ENCODE results near the gene SMCO2.

SMCO2 gene

DNA sequence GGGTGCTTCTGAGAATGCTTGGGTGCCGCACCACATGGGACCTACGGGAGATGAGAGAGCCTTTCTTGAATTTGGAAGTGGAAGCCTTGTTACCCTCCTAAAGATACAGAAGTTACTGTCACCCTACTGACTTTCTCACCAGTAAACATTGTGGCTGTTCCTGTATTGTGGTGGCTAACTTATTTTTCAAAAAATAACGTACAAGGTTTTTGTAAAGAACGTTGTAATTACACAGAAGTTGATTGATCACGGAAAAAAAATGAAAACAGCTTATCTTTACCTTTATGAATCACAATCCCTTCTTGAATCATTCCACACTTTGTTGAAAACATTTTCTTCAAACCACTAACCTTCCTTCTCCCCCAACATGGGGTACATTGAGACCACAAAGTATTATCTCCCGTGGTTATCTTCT, 55.5 kb downstream of the SMCO2 start:
- no peak for DNase-seq

DNA sequence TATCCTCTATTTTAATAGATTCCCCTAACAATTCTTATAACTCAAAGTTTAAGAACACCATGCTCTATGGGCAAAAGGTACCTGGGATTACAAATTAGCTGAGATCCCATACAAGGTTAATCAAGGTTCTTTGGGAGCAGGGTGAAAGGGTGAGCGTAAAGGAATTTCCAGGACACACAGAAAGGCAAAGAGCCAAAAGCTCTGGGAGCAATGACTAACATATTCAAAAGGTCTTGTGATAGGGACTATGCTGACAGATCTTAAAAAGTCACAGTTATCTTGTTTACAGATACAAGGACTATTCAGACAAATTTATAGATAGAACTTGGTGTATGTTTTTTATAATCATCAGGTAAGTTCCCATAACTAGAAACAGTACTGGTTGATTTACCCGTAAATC, 58.0 kb downstream of the SMCO2 start:
- no peak for DNase-seq

DNA sequence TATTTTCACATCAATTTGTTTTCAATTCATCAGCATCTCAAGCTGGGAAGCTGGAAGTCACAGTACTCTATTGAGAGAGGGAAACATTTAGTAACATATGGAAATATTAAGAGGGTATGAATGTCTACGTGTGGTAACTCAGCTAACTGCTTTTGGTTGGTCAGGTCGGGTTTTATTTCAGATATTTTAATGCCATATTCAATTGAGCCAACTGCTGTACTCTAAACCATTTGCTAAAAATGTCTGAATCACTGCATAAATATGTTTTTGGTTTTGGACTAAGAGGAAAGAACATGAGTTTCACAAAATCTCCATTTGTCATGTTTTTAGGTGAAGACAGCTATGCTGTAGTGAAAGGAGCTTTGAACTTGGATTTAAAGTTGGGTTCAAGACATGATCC, 58.6 kb downstream of the SMCO2 start:
- DNase-seq, result no peak

DNA sequence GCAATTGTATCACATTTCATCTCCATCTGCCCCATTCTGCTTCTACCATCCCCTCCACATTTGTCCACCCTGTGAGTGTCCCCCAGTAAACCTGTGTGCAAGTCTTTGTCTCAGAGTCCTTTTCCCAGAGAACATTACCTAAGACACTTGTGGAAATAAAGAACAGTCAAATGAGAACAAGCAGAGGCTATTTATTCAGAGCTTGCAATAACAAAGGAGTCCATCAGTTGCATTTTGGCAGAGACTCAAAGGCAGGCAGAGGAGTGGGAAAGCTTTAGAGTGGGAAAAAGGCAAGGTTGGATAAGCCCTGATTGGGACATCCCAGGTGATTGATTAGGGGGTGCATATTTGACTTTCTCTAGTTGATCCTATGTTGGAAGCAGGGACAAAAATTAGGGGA, 59.2 kb downstream of the SMCO2 start:
- DNase-seq, result no peak

DNA sequence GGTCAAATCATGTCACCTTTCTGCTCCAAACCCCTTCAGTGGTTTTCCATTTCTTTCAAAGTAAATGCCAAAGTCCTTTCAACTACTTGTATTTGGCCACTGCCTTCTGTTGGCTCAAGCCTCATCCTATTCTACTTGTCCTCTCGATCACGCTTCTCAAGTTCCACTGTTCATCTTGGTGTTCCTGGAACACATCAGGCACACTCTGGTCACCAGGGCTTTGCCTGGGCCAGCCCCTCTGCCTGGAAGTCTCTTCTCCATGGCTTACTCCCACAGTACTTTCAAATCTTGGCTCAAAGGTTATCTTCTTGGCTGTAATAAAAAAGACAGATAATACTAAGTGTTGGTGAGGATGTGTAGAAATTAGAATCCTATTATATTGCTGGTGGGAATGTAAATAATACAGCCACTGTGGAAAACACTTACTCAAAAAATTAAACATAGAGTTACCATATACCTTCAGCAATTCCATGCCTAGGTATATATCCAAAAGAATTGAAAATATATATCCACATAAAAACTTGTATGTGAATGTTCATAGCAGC, 60.2 kb downstream of the SMCO2 start:
- DNase-seq, result no peak

DNA sequence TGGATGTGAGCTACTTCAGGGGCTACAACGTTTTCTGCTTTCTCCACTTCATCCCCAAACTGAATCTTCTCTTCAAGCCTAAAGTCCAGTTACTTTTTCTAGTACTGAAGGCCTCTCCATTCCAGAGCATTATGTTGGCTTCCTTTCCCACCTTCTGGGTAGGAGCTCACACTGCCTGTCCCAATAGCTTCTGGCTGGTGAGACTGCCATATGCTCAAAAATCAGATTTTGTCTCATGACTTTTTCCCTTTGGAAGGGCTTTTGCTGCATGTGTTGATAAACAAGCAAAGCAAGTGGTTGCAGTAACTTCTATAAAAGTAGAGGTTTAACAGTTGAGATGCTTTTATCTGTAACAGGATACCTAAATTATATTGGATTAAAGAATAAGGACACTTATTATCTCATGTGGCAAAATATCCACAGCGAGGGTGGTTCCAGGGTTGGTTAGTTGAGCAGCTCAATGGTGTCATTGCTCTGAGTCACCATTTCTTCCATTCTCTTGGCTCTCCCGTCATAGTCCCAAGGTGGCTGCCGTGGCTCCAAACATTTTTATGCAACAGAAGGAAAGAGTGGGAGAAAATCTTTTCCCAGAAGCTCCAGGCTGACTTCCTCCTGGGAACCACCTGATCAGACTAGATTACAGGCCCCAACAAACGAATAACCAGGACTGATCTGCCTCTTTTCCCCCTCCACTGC, 62.3 kb downstream of the SMCO2 start:
- no peak for DNase-seq

DNA sequence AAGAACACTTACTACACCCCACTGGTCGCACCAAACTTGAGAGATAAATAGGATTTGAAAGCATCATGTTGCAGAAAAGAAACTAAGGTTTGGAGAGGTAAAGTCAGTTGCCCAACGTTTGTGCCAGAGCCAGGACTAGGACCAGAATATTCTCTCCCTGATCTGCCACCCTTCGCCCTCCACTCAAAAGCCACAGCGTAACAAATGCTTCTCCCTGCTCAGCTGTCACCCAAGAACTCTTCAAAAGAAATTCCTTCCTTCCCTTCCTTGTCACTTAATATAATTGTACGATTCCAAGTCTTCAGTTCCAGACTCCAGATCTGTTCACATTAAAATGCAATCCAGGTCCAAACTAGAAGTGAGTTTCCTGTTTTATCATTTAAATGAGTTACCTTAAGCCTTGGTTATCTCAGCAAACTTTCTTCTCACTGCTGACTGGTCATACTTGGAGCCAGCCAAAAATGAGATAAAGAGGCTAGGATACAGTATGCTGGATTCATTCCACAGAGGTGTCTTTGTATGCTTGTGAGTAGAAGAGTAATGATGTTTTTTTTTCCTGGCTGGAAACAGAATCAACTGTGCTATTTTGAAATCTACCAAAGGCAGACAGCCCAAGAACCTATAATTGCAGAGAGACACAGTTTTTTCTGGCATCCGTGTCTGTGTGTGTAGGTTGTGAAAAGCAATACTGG, 64.6 kb downstream of the SMCO2 start:
- DNase-seq, result no peak

DNA sequence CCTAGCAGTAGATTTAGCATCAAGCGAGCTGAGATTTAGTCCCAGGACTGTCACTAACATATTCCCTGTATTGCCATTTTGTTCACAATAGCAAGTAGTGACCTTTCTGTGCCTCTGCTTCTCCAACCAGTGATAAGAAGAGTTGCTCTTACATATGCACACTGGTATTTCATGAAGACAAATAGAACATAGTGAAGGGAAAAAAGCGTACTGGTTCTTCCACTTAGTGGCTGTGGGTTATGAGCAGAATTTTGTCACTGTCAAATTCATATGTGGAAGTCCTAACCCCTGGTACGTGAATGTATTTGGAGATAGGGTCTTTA, 65.1 kb downstream of the SMCO2 start:
- no peak for DNase-seq

DNA sequence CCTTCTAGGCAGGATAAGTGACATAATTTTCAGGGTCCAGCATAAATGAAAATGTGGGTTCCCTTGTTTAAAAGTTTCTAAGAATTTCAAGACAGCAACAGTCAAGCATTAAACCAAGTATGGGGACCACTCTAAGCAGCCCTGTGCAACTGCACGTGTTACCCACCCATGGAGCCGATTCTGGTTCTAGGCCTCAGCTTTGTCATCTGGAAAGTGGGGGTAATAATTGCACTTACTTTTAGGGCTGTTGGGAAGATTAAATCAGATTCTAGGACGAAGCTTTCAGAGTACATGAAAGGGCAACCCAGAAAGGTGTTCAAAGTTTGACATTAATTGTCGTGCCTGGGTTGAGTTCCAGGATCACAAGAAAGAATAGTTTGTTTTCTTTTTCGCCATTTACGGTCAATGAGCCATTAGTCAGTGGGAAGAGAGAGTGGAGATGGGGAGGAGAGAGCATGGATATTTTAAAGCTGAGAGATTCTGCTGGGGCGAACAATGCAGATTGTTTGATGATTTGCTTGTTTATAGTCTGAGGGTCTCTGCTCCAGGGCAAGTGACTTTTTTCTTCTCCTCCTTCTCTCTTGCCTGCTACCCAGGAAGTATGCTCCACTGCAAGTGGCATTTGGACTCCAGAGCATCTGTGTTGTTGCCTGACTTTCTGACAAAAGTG, 66.8 kb downstream of the SMCO2 start:
- DNase-seq, result no peak

DNA sequence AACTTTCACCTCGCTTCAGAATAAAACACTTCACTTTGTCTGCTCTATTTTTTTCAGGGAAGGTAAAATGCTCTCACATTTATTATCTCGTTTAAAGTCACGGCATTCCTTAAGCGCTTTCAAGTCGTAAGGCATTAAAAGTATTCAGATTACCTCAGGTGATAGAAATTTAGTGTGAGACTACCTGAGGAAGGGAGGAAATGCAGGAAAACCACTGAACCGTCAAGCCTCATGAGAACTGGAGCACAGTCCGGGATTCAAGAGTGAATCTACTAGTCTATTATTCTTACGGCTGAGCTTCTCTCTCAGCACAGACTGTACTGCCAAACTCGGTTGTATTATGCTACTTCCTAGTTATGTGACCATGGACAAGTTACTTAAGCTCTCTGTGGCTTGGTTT, 69.1 kb downstream of the SMCO2 start:
- no peak for DNase-seq

DNA sequence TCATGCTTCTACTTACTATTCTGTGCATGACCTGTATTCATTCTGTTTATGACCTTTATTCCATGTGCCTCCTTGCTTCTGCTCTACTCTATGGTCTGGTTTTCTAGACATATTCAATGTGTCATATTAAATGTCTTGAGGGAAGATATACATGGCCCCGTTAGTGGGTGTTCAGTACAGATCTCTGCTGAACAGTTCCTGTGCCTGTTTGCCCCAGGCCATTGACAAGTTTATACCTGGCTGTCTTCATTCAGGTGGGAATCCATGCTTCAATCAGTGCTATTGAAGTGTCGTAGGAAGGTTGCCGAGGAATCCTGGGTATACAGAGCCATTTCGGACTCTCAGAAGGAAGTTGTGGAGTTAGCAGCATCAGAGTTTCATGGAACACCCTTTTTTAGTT, 70.1 kb downstream of the SMCO2 start:
- no peak for DNase-seq

DNA sequence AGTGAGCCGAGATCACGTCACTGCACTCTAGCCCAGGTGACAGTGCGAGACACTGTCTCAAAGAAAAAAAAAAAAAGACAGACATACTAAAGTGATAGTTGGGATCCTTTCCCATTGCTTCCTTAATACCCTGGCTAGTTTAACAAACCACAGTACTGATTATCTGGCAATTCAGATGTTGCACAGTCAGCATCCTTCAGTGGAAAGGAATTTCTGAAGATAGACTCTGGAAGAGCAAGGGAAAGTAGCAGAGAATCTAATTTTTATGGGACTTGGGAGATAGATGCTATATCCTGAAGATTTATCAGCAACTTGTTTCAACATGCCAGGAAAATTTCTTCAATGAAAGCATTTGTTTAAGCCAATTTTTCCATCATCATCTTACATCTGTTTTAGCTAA, 71.0 kb downstream of the SMCO2 start:
- no peak for DNase-seq

DNA sequence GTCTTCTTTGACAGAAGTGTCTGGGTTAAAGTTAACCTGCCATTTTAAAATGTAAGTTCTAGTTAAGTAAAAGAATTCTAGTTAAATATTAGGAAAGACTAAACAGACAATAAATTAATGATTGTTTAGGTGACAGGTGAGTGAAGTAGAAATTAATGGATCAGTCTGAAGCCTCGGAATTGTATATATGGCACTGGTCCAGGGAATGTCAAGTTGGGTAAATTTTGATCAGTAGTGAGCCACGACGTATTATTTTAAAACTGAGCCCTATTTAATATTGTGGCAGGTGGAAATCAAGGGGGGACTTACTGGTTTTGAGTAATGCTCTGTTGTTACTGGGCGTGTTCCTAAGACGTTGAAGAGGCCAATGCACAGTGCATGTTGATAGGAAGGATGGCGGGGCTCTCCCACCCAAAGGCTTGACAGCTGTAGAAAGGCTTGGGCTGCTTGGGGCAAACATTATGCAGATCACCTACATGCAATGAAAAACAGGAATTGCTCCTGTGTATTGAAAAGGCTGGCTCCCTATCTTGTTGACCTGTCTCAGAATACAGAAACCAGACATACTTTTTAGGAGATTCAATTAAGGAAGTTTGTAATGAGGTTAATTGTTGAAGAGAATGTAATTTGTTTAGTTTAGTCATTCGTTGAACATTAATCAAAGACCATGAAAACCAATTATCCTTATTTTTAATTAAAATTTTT, 71.6 kb downstream of the SMCO2 start:
- DNase-seq, result no peak

DNA sequence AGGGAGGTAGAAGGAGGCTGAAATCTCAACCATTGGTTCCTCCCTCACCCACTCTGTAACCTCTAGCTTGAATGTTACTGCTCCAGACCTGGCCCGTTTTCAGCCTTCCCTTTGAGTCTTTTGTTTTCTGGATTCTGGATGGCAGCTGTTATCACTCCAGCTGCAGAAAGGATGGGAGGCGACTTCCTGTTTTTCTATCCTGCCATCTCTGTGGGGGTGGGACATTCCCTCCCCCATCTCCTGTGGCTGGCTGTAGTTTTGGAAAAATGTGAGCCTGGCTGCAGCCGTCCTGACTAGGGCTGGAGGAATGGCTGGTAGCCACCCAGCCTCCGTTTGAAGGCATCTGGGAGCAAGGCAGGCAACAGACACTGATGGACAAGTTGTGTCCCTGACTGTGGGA, 74.5 kb downstream of the SMCO2 start:
- DNase-seq, result no peak

DNA sequence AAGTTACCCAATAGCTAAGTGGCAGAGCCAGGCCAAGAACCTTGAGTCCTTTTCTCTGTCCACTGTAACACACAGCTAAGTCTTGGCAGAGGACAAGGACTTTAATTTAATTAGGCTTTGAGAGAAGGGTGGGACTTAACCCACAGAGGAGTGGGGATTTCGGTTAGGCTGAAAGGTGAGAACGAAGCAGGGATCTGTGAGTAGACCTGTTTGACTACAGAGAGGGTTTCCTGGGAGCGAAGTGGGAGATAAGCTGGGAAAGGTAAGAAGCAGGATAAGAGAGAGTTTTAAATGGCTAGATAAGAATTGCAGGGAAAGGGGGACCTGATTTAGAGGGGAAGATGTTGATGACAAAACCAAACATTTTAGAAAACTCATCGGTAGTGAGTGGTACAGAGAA, 75.4 kb downstream of the SMCO2 start:
- DNase-seq, result no peak

DNA sequence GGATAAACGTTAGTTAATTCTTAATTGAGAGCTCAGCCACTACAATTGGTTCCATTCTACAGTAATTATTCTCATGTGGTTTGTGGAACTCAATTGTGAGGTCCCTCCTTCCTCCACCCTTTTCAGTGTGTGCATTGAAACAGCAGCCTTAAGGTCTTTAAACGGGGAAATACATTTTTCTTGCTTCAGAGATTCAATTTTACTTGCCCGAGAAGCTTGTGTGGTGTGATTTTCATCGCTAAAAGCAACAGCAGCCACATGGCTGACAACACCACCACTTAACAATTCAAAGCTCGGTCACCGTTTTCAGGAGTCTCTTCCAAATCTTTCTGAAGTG, 76.7 kb downstream of the SMCO2 start:
- no peak for DNase-seq

DNA sequence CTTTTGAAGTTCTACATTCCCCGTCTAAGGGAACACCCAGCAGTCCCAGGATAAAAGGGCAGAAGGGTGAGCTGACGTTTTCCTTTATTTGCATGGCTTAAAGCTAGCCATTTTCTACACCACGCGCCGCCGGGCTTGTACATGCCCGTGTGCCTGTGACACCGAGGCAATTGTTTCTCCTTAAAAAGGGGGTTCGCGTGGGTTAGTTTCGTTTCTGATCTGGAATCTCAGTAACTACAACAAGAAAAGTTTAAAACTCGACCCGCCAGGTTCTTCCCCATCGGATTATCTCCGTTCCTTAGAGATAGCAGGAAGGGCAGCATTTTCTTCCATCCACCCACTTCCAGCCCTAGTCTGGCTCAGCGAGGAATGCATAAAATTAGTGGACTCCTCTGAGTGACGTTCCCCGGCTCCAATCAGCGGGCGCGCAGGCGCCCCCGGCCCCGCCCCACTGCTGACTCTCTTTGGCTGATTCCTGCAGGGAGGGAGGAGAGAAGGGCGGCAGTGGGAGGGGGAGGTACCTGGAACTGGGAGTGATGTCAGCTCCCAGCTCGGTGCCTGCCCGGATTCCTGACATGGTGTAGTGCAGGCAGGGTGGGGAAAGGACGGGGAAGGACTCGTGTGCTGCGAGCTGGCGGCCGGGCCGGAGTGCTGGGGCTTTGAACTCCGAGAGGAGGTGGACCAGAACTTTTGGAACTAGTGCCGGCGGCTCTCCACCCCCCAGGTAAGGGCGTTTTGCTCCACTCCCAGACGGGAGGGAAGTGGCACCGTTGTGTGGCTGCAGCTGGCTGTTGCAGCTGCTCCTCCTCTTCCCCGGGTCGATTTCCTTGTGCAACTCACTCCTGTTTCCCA, 77.3 kb downstream of the SMCO2 start, which contains the start of gene PPFIBP1:
PPFIBP1 (plus strand) TSS at position 565 of the 852 bp plus-strand sequence. CDS start 109,191 bp downstream, outside the sequence.
- peak; percentile 99 for DNase-seq

DNA sequence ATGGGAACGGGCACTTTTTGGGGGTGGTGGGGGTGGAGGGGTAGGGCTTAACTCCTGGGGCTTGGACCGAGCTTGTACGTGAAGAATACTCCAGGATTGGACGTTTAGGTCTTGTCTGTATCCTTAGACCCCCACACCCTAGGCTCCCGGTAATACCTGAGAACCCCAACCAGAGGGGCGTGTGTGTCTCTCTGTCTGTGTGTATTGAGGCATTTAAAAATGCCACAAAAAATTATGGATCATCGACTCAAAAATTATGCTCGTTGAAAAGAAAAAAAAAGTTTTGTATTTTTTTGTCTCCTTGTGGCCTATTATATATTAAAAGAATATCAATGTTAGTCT, 77.9 kb downstream of the SMCO2 start:
- no peak for DNase-seq

DNA sequence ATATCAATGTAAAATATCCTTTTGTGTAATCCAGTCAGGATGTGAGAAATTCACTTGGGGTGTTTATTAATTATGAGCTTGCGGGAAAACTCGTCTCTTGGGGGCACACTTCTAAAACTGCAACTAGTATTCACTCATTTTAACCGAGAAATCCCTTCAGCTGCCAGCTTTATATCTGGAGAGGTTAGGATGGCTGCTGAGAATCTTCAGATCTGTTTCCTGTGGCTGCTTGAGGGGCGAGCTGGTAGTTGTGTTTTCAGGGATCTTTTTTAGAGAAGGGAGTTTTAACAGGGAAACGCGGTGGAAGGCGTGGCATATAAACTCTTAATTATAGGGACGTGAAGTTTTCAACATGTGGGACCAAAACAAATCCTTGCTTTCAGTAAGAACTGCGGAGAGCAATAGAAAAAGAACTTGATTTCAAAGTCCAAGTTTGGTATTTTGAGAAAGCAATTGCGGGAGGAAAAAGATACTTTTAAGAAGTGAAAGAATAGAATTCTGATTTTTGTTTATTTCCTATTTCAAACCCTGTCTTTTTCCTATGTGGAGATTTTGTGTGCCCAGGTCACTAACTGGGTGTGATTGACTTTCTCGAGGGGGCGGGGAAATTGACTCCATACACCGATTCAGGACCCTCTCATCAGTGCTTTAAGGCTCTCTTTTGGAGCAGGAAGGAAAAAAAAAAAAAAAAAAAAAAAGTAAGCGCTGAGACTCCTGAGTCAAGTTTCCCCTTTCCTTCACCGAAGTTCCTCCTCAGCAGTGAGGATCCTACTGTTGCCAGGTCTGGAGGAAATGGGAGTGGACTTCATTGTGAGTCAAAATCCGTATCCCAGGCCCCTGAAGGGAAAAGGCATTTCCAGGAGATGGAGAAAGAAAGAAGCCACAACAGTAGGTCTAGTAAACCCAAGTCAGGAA, 78.6 kb downstream of the SMCO2 start:
- DNase-seq, result no peak

DNA sequence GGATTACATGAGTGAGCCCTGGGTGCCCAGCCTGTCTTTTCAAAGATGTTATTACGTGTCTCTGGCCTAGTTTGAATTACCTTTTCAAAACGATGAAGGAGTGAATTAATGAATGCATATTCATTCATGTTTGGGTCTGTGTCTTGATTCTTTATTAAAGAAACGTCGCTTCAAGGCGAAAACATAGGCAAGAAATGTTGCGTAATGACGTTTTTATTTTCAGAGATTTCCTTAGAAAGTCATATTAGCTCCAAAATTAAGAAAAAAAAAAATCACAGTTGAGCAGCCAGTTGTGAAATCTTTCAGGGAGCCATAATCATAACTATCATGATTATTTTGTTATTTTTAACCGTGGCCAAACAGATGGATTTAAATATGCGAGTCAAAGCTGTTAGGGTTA, 81.0 kb downstream of the SMCO2 start:
- DNase-seq, result no peak

DNA sequence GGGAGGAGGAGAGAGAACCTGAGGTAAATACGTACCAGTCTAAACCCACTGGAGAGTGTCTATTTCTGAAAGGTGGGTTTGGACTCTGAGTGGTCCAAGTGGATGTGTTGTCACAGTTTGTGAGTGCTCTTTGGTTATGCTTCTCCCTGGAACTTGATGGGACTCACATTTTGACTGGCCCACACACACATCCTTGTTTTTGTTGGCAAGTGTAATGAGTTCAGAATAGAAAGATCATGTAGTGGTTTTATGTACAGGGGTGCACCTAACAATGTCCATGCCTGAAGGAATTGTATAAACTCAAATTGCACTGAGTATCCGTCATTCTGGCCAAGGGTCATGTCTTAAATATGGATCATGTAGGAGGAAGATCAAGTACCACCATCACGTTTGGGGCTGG, 82.3 kb downstream of the SMCO2 start:
- DNase-seq, result no peak

Data from activated naive CD4-positive, alpha-beta T cell treated with Interleukin-2 at 50 U/mL for 16 hours (primary cell).